KMS-11 (cell line): Measurements from ENCODE around the gene NPRL2.

ENCODE experiments used
- H2AFZ ChIP-seq: fragments of 200-600 bp; sonication (generic); 2 replicates; pipeline ENCODE4 v1.6.1; 2016; ENCODE audit warnings: antibody characterized with exemption, mixed run types, low read depth
- H3K27ac ChIP-seq: fragments of 200-600 bp; sonication (generic); 2 replicates; pipeline ENCODE4 v1.6.1; 2016; ENCODE audit warnings: mild to moderate bottlenecking, mixed run types
- H3K27me3 ChIP-seq: fragments of 200-600 bp; sonication (generic); 2 replicates; pipeline ENCODE4 v1.6.1; 2017; ENCODE audit warnings: mild to moderate bottlenecking, low read depth, mixed run types, moderate library complexity; ENCODE audit not compliant: insufficient read depth
- H3K36me3 ChIP-seq: fragments of 200-600 bp; sonication (generic); 2 replicates; pipeline ENCODE4 v1.6.1; 2017; ENCODE audit warnings: mild to moderate bottlenecking, mixed run types; ENCODE audit not compliant: insufficient read depth
- H3K4me1 ChIP-seq: fragments of 200-600 bp; sonication (generic); 2 replicates; pipeline ENCODE4 v1.6.1; 2016; ENCODE audit warnings: mild to moderate bottlenecking, low read depth, mixed run types; ENCODE audit not compliant: poor library complexity, severe bottlenecking
- H3K4me2 ChIP-seq: fragments of 200-600 bp; sonication (generic); 2 replicates; pipeline ENCODE4 v1.7.0; 2016; ENCODE audit warnings: mild to moderate bottlenecking, mixed run types
- H3K4me3 ChIP-seq: fragments of 200-600 bp; sonication (generic); IDR thresholded peaks from 2 replicates; pipeline ENCODE4 v1.6.1; 2017; ENCODE audit warnings: low read depth, low read length, mixed read lengths; ENCODE audit not compliant: insufficient read depth
- H3K79me2 ChIP-seq: fragments of 200-600 bp; sonication (generic); 2 replicates; pipeline ENCODE4 v1.6.1; 2016; ENCODE audit warnings: low read depth, mixed run types; ENCODE audit not compliant: insufficient read depth
- H3K9ac ChIP-seq: fragments of 200-600 bp; sonication (generic); 2 replicates; pipeline ENCODE4 v1.6.1; 2016; ENCODE audit warnings: mild to moderate bottlenecking, mixed run types
- H4K20me1 ChIP-seq: fragments of 200-600 bp; sonication (generic); 2 replicates; pipeline ENCODE4 v1.6.1; 2016; ENCODE audit warnings: mild to moderate bottlenecking, mixed run types; ENCODE audit not compliant: insufficient read depth
- CTCF ChIP-seq: fragments of 200-600 bp; sonication (generic); conservative IDR thresholded peaks from 2 replicates; pipeline ENCODE4 v1.6.1; 2017; ENCODE audit warnings: low read depth, mild to moderate bottlenecking, antibody characterized with exemption, low read length, moderate library complexity, mixed read lengths

The NPRL2 gene

GRCh38 chr3:50351323-50351697 lies 735 bp upstream of the NPRL2 start:
- no peak overlapping the region for H3K9ac ChIP-seq

DNA sequence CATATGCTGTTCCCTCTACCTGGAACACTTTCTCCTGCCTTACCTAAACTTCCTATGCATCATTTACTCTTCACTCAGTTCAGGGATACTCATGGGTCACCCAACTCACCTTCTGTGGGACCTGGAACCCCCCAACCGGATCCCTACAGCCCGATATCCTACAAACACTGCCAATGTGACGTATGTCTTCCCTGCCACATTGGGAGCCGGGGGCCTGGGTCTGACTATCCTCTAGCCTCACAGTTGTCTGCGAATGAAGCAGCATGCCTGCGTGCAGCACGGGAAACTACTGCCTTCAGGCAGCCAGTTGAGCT lies 405 bp downstream of the NPRL2 start:
- peak overlapping the region; percentile 43; the same call in 1 of the 2 replicates for H3K27ac ChIP-seq
- H3K4me1 ChIP-seq, result peaks cover 10% of the 10 kb centered on the region

More at GRCh38 chr3:50351323-50351697, 735 bp upstream of the NPRL2 start:
- Histone ChIP-seq H3K4me3 (no peak overlapping the region), H3K36me3 (no peaks in the 10 kb centered on the region), H2AFZ (peak overlapping the region; percentile 71; the same call in 1 of the 2 replicates), H3K4me2 (peak overlapping the region; percentile 68), H3K27ac (no peak overlapping the region), H3K79me2 (no peaks in the 10 kb centered on the region; the same call in 1 of the 2 replicates), H4K20me1 (no peaks in the 10 kb centered on the region), H3K27me3 (no peaks in the 10 kb centered on the region), H3K4me1 (peaks cover 10% of the 10 kb centered on the region)
- no peak for TF ChIP-seq CTCF

GRCh38 chr3:50347187-50347813 lies 3.3 kb downstream of the NPRL2 start:
- Histone ChIP-seq H3K9ac (no peak overlapping the region), H3K79me2 (no peaks in the 10 kb centered on the region), H3K4me3 (no peak overlapping the region), H3K36me3 (no peaks in the 10 kb centered on the region), H3K4me1 (peaks cover 10% of the 10 kb centered on the region), H4K20me1 (no peaks in the 10 kb centered on the region), H3K27ac (no peak overlapping the region), H3K4me2 (no peak overlapping the region), H3K27me3 (no peaks in the 10 kb centered on the region), H2AFZ (no peak overlapping the region)
- TF ChIP-seq CTCF, result peak; percentile 58

More for the DNA sequence above, 405 bp downstream of the NPRL2 start:
- Histone ChIP-seq H2AFZ (peak overlapping the region; percentile 71), H3K36me3 (no peaks in the 10 kb centered on the region), H3K4me2 (peak overlapping the region; percentile 74), H4K20me1 (no peaks in the 10 kb centered on the region), H3K4me3 (peak overlapping the region; percentile 31), H3K79me2 (no peaks in the 10 kb centered on the region), H3K27me3 (no peaks in the 10 kb centered on the region), H3K9ac (peak overlapping the region; percentile 49; the same call in 1 of the 2 replicates)
- TF ChIP-seq CTCF, result no peak

DNA sequence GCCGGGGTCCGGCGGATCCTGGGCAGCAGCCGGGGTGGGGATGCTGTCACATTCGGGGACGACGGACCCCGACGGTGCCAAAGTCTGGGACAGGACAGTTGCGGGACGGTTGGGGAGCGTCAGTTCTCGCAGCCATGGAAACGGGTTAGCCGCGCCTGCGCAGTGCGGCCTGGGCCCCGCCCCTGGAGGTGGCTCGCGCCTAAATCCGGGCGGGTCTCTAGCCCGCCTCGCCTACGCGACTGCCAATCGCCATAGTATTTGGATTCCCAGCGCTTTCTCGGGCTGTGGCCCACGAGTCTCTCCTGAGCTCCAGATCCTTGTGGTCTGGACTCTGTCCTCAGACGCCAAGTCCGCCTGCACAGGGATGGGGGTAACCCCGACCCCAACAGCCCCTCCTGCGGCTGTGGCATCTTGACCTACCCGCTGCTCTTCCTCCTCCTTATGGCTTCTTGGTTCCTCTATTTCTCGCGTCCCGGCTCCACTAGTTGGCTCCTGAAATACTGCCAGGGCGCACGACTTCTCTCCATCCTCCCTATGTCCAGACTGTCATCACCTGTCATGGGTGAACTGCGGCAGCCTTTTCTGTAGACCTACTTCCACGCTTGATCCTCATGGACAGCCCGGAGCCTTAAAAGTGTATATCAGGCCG lies 4.9 kb downstream of the NPRL2 start, which contains the start of gene ZMYND10:
Gene ZMYND10, minus strand, starts transcription at position 147 of the 649 bp plus-strand sequence. CDS start 153 bp downstream, outside the sequence.
- Histone ChIP-seq H3K79me2 (no peaks in the 10 kb centered on the region), H3K27ac (no peak within 1 kb of the TSS), H3K36me3 (no peaks in the 10 kb centered on the region), H4K20me1 (no peaks in the 10 kb centered on the region), H3K4me1 (peaks cover 10% of the 10 kb centered on the region), H3K4me2 (peak within 1 kb of the TSS; percentile 9; the same call in 1 of the 2 replicates), H3K4me3 (no peak within 1 kb of the TSS), H3K27me3 (no peaks in the 10 kb centered on the region), H2AFZ (no peak within 1 kb of the TSS; the same call in 1 of the 2 replicates), H3K9ac (no peak within 1 kb of the TSS)
- no peak for TF ChIP-seq CTCF
